Uterus (tissue), 2 donors: ENCODE measurements around the gene OR2T10.
"Not testable (repeated sequence)": the region's sequence is repeated elsewhere in the genome, so short reads cannot be mapped to it uniquely, and the experiment has no call there.

Experiments used
- CTCF ChIP-seq, 4 experiments: fragments of 200-600 bp in 2 of 4; fragments of 450-650 bp in 2 of 4; sonication (generic) in 2 of 4; IDR thresholded peaks; one replicate each; pipeline ENCODE4 v1.5.1; 2016 to 2019; ENCODE audit warnings: antibody characterized with exemption in 4 of 4, mild to moderate bottlenecking in 2 of 4, moderate library complexity in 1 of 4
- POLR2A ChIP-seq, 2 donors: fragments of 450-650 bp; IDR thresholded peaks; one replicate each; pipeline ENCODE4 v1.6.1; 2016; ENCODE audit warnings: antibody characterized with exemption in 2 of 2, mild to moderate bottlenecking in 1 of 2, moderate library complexity in 1 of 2

- TF ChIP-seq CTCF, POLR2A (IDR thresholded peaks at IDR 0.05): not testable (repeated sequence)
These were observed 23.6 kb downstream of the OR2T10 start for GRCh38 chr1:248573856-248574255.
